H1 (cell line): ENCODE data around the gene AAK1. TPM values are rescaled to one million over a fixed set of nuclear protein-coding genes. Genes with fewer than 3 reads are reported as not detected.

Source experiments
- CHD1 ChIP-seq: IDR thresholded peaks from 2 replicates; pipeline ENCODE4 v1.6.1; 2012; ENCODE audit warnings: low read depth, low read length, improper control_type of control experiment
- KDM5A ChIP-seq: fragments of 200-600 bp; IDR thresholded peaks from 2 replicates; pipeline ENCODE4 v1.7.1; 2012; ENCODE audit warnings: mild to moderate bottlenecking, low read length, inconsistent platforms, mixed read lengths
- MAFK ChIP-seq: IDR thresholded peaks from 2 replicates; pipeline ENCODE4 v1.6.1; 2012; ENCODE audit warnings: low read depth, mild to moderate bottlenecking, improper control_type of control experiment, low read length
- NANOG ChIP-seq: IDR thresholded peaks from 2 replicates; pipeline ENCODE4 v1.6.1; 2011; ENCODE audit warnings: low read length, low read depth, mild to moderate bottlenecking, inconsistent platforms; ENCODE audit not compliant: insufficient read depth, poor library complexity, severe bottlenecking
- PHF8 ChIP-seq: fragments of 200-600 bp; sonication (generic); conservative IDR thresholded peaks from 2 replicates; pipeline ENCODE4 v1.7.1; 2012; ENCODE audit warnings: low read depth, mild to moderate bottlenecking, inconsistent platforms, low read length, moderate library complexity
- POU5F1 ChIP-seq: IDR thresholded peaks from 2 replicates; pipeline ENCODE4 v1.6.1; 2011; ENCODE audit warnings: low read depth, mild to moderate bottlenecking, low read length, moderate library complexity
- RAD21 ChIP-seq, 2 experiments: IDR thresholded peaks in 1 of 2; conservative IDR thresholded peaks in 1 of 2; 2 replicates each; pipeline ENCODE4 v1.6.1; 2011; ENCODE audit warnings: low read depth in 2 of 2, low read length in 2 of 2, improper control_type of control experiment in 1 of 2, inconsistent platforms in 1 of 2, mild to moderate bottlenecking in 1 of 2, moderate library complexity in 1 of 2
- SIN3A ChIP-seq, 2 experiments: IDR thresholded peaks in 1 of 2; conservative IDR thresholded peaks in 1 of 2; 2 replicates each; pipeline ENCODE4 v1.6.1; 2011 to 2012; ENCODE audit warnings: low read length in 2 of 2, improper control_type of control experiment in 1 of 2, low read depth in 1 of 2, mild to moderate bottlenecking in 1 of 2
- YY1 ChIP-seq: IDR thresholded peaks from 2 replicates; pipeline ENCODE4 v1.6.1; 2011; ENCODE audit warnings: low read depth, mild to moderate bottlenecking, low read length
- polyA plus RNA-seq, 7 experiments: library from polyadenylated mRNA; depleted of rRNA in 3 of 7; stranded (reverse) in 5 of 7; unstranded in 2 of 7; fragments of >200 nt in 5 of 7; fragments of 200-250 nt in 2 of 7; gene quantifications; 1 replicate in 5 of 7; 2 replicates in 1 of 7; 4 replicates in 1 of 7; pipeline versions ENCODE4 v1.2.1 to v1.2.3, GENCODE V29; 2011 to 2013; ENCODE audit warnings: missing spikeins in 2 of 7, mixed read lengths in 2 of 7
- total RNA-seq: library from RNA; stranded (reverse); fragmentation: NEBNext Ultra II Directional; extraction: Animal tissue kit (Norgen Biotek cat#: 25700); gene quantifications from 2 replicates; pipeline ENCODE4 v1.2.1, GENCODE V29; 2021

AAK1 gene
- total and polyA plus RNA-seq, 2 of the 8 experiments (the other 6 are each of a cell fraction or from before 2014, with no cell fraction given): 10.0 to 40.5 TPM

- TF ChIP-seq YY1: no peak
- TF ChIP-seq KDM5A: no peak
- no peak for TF ChIP-seq NANOG
- no peak for TF ChIP-seq SIN3A (conservative IDR thresholded peaks at IDR 0.05 in 1 of 2, IDR thresholded peaks at IDR 0.05 in 1 of 2; ENCODE audit: low read depth in 1 of 2, low read length in 2 of 2)
- TF ChIP-seq MAFK: no peak
- TF ChIP-seq POU5F1: no peak
- no peak for TF ChIP-seq PHF8
- TF ChIP-seq CHD1: no peak
- no peak for TF ChIP-seq RAD21 (IDR thresholded peaks at IDR 0.05 in 1 of 2, conservative IDR thresholded peaks at IDR 0.05 in 1 of 2; ENCODE audit: low read depth in 2 of 2, low read length in 2 of 2)
These were observed 118.3 kb downstream of the AAK1 start (continued) for GRCh38 chr2:69525261-69525660.
